Right atrium auricular region (tissue), 2 donors: ENCODE measurements around the gene KCNA10. TPM values are rescaled to one million over a fixed set of nuclear protein-coding genes. Genes with fewer than 3 reads are reported as not detected.
A peak's percentile ranks its signal among the peaks of the same experiment; 100 is the strongest.

Experiments used
- DNase-seq: peaks from one replicate; pipeline ENCODE4 v3.0.0-alpha.2; 2019; ENCODE audit warnings: low spot score
- H3K27ac ChIP-seq, 2 donors: fragments of 200-600 bp; sonication (generic); 1 replicate in 1 of 2; 2 replicates in 1 of 2; pipeline ENCODE4 v1.5.1; 2016 to 2019
- H3K27me3 ChIP-seq, 2 donors: fragments of 200-600 bp; sonication (generic); one replicate each; pipeline versions ENCODE4 v1.5.1 to v1.6.0; 2017 to 2019
- H3K36me3 ChIP-seq: fragments of 200-600 bp; sonication (generic); one replicate; pipeline ENCODE4 v1.5.1; 2016
- H3K4me1 ChIP-seq, 2 donors: fragments of 200-600 bp; sonication (generic); one replicate each; pipeline versions ENCODE4 v1.5.1 to v1.6.0; 2017 to 2019
- H3K4me3 ChIP-seq, 2 donors: fragments of 200-600 bp; sonication (generic); 1 replicate in 1 of 2; 2 replicates in 1 of 2; pipeline ENCODE4 v1.5.1; 2017 to 2019; ENCODE audit warnings: mild to moderate bottlenecking in 1 of 2, moderate library complexity in 1 of 2
- H3K9me3 ChIP-seq, 2 donors: fragments of 200-600 bp; sonication (generic); one replicate each; pipeline ENCODE4 v1.5.1; 2019
- CTCF ChIP-seq, 2 donors: fragments of 200-600 bp; sonication (generic); IDR thresholded peaks; one replicate each; pipeline ENCODE4 v1.5.1; 2019; ENCODE audit warnings: antibody characterized with exemption in 2 of 2
- total RNA-seq, 2 donors: library from RNA; depleted of rRNA; stranded (reverse); fragments of >200 nt; gene quantifications; one replicate each; pipeline ENCODE4 v1.1.0, GENCODE V29; 2016

KCNA10 gene
- total RNA-seq, 2 donors from 2014 or later, result not detected

GRCh38 chr1:110503471-110503870, 15.5 kb downstream of the KCNA10 start:
- no peak for DNase-seq
- no peaks in the 10 kb centered on the region for H3K4me1 ChIP-seq
- H3K4me3 ChIP-seq, result no peak overlapping the region
- H3K9me3 ChIP-seq, result no peaks in the 10 kb centered on the region
- no peaks in the 10 kb centered on the region for H3K36me3 ChIP-seq
- no peaks in the 10 kb centered on the region for H3K27me3 ChIP-seq
- TF ChIP-seq CTCF (IDR thresholded peaks at IDR 0.05), result no peak
- no peak overlapping the region for H3K27ac ChIP-seq

GRCh38 chr1:110502402-110503151, 16.4 kb downstream of the KCNA10 start:
- Histone ChIP-seq H3K27ac (no peak overlapping the region), H3K4me3 (no peak overlapping the region), H3K27me3 (no peaks in the 10 kb centered on the region), H3K36me3 (no peaks in the 10 kb centered on the region), H3K4me1 (no peaks in the 10 kb centered on the region), H3K9me3 (no peaks in the 10 kb centered on the region)
- no peak for DNase-seq
- no peak for TF ChIP-seq CTCF (IDR thresholded peaks at IDR 0.05)

GRCh38 chr1:110501488-110502132, 17.4 kb downstream of the KCNA10 start:
- DNase-seq, result no peak
- H3K27ac ChIP-seq, result no peak overlapping the region
- no peaks in the 10 kb centered on the region for H3K4me1 ChIP-seq
- no peaks in the 10 kb centered on the region for H3K9me3 ChIP-seq
- no peak for TF ChIP-seq CTCF (IDR thresholded peaks at IDR 0.05)
- H3K36me3 ChIP-seq, result no peaks in the 10 kb centered on the region
- no peaks in the 10 kb centered on the region for H3K27me3 ChIP-seq
- H3K4me3 ChIP-seq, result no peak overlapping the region

GRCh38 chr1:110498270-110498669, 20.7 kb downstream of the KCNA10 start:
- no peaks in the 10 kb centered on the region for H3K9me3 ChIP-seq
- H3K4me1 ChIP-seq, result no peaks in the 10 kb centered on the region
- H3K27ac ChIP-seq, result no peak overlapping the region
- no peak for TF ChIP-seq CTCF (IDR thresholded peaks at IDR 0.05)
- no peak overlapping the region for H3K4me3 ChIP-seq
- H3K36me3 ChIP-seq, result no peaks in the 10 kb centered on the region
- no peaks in the 10 kb centered on the region for H3K27me3 ChIP-seq
- DNase-seq, result no peak

- Histone ChIP-seq H3K27ac (no peak overlapping the region), H3K4me3 (no peak overlapping the region), H3K9me3 (no peaks in the 10 kb centered on the region), H3K4me1 (no peaks in the 10 kb centered on the region), H3K36me3 (no peaks in the 10 kb centered on the region), H3K27me3 (no peaks in the 10 kb centered on the region)
- peak; percentile 69 to 92 for TF ChIP-seq CTCF (IDR thresholded peaks at IDR 0.05)
- peak; percentile 75 for DNase-seq
These were observed 22.9 kb downstream of the KCNA10 start for GRCh38 chr1:110495926-110496600.
